ENCODE results near the gene COL15A1. TPM values are rescaled to one million over a fixed set of nuclear protein-coding genes. Genes with fewer than 3 reads are reported as not detected.

The COL15A1 gene
- total and polyA plus RNA-seq, 2 donors (not counting 1 experiment from before 2014, with no cell fraction given), result not detected

DNA sequence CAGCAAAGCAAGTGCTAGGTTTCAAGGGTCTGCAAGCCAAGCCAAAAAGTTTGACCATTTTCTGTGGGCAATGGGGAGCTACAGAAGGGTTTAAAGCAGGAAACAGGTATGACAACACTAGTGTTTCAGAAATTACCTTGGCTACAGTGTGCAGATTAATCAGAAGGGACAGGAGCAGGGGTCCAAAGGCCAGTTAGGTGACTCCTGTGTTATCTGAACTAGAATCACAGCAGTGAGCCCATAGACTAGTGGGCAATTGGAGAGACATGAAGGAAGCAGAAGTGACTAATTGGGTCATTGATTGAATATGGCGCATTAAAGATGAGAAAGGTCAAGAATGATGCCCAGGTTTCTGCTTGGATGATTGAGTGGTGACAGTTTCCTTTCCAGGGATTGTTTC, 119.8 kb downstream of the COL15A1 start:
- POLR2A ChIA-PET, result no interaction called here
- Histone ChIP-seq H2AFZ (ENCODE audit: insufficient read depth, low read depth, low read length, poor library complexity, severe bottlenecking) (no peak overlapping the region), H3K79me2 (ENCODE audit: control insufficient read depth, insufficient read depth, low read length) (no peaks in the 10 kb centered on the region), H3K9me3 (ENCODE audit: control extremely low read depth in 1 of 3, control insufficient read depth in 2 of 3, insufficient read depth in 1 of 3, low read length in 2 of 3) (no peaks in the 10 kb centered on the region), H3K36me3 (replicated peaks in 1 of 2; ENCODE audit: control extremely low read depth in 1 of 2, control insufficient read depth in 1 of 2, extremely low read depth in 1 of 2, insufficient read depth in 2 of 2, low read length in 1 of 2) (no peaks in the 10 kb centered on the region), H3K9ac (ENCODE audit: low read length) (no peak overlapping the region), H3K27me3 (replicated peaks in 1 of 4; ENCODE audit: control extremely low read depth in 1 of 4, control insufficient read depth in 3 of 4, insufficient read depth in 4 of 4, low read length in 3 of 4) (no peaks in the 10 kb centered on the region), H3K4me1 (ENCODE audit: control insufficient read depth in 2 of 2, insufficient read depth in 2 of 2, low read length in 2 of 2) (peaks cover 24 to 25% of the 10 kb centered on the region in 2 donors), H3K4me2 (replicated peaks; ENCODE audit: low read depth, low read length, poor library complexity, severe bottlenecking) (no peak overlapping the region), H3K4me3 (ENCODE audit: control extremely low read depth in 1 of 5, extremely low read depth in 1 of 5, insufficient read depth in 1 of 5, low read depth in 2 of 5, low read length in 4 of 5) (no peak overlapping the region), H4K20me1 (ENCODE audit: control insufficient read depth, insufficient read depth, low read length, poor library complexity, severe bottlenecking) (no peaks in the 10 kb centered on the region), H3K27ac (ENCODE audit: low read length in 2 of 2) (no peak overlapping the region)
- no peaks in the 10 kb centered on the region for H3K9me3 Mint-ChIP-seq (ENCODE audit: insufficient read depth)
- no peak overlapping the region for H3K4me3 Mint-ChIP-seq
- no peaks in the 10 kb centered on the region for H3K27me3 Mint-ChIP-seq
- ATAC-seq (ENCODE audit: low read depth) (no peak), DNase-seq (no peak)
- intact Hi-C loops (cut with micrococcal nuclease), result no loop called here
- CTCF ChIA-PET, result interaction anchor here (1.0 kb wide), 1 partner anchor 63 kb away, joined by 3 read pairs; no protein-coding TSS in a partner anchor
- TF ChIP-seq, protein P1, sequence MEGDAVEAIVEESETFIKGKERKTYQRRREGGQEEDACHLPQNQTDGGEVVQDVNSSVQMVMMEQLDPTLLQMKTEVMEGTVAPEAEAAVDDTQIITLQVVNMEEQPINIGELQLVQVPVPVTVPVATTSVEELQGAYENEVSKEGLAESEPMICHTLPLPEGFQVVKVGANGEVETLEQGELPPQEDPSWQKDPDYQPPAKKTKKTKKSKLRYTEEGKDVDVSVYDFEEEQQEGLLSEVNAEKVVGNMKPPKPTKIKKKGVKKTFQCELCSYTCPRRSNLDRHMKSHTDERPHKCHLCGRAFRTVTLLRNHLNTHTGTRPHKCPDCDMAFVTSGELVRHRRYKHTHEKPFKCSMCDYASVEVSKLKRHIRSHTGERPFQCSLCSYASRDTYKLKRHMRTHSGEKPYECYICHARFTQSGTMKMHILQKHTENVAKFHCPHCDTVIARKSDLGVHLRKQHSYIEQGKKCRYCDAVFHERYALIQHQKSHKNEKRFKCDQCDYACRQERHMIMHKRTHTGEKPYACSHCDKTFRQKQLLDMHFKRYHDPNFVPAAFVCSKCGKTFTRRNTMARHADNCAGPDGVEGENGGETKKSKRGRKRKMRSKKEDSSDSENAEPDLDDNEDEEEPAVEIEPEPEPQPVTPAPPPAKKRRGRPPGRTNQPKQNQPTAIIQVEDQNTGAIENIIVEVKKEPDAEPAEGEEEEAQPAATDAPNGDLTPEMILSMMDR (IDR thresholded peaks at IDR 0.05), result no peak
- TF ChIP-seq EZH2 (IDR thresholded peaks at IDR 0.05; ENCODE audit: borderline replicate concordance, insufficient read depth, low read depth, low read length, poor library complexity, severe bottlenecking), result no peak
- 100% methylated on average over 1 of the region's 1 CpG for WGBS (ENCODE audit: insufficient coverage)
- H3K27ac Mint-ChIP-seq, result no peak overlapping the region
- peaks cover 23% of the 10 kb centered on the region for H3K4me1 Mint-ChIP-seq

- 91% methylated on average over 3 of the region's 3 CpGs for WGBS (ENCODE audit: insufficient coverage)
- Histone ChIP-seq H3K36me3 (replicated peaks in 1 of 2; ENCODE audit: control extremely low read depth in 1 of 2, control insufficient read depth in 1 of 2, extremely low read depth in 1 of 2, insufficient read depth in 2 of 2, low read length in 1 of 2) (no peaks in the 10 kb centered on the region), H3K4me3 (ENCODE audit: control extremely low read depth in 1 of 5, extremely low read depth in 1 of 5, insufficient read depth in 1 of 5, low read depth in 2 of 5, low read length in 4 of 5) (no peak overlapping the region), H3K27ac (ENCODE audit: low read length in 2 of 2) (no peak overlapping the region), H2AFZ (ENCODE audit: insufficient read depth, low read depth, low read length, poor library complexity, severe bottlenecking) (no peak overlapping the region), H3K9me3 (ENCODE audit: control extremely low read depth in 1 of 3, control insufficient read depth in 2 of 3, insufficient read depth in 1 of 3, low read length in 2 of 3) (no peaks in the 10 kb centered on the region), H4K20me1 (ENCODE audit: control insufficient read depth, insufficient read depth, low read length, poor library complexity, severe bottlenecking) (no peaks in the 10 kb centered on the region), H3K79me2 (ENCODE audit: control insufficient read depth, insufficient read depth, low read length) (no peaks in the 10 kb centered on the region), H3K4me2 (replicated peaks; ENCODE audit: low read depth, low read length, poor library complexity, severe bottlenecking) (no peak overlapping the region), H3K27me3 (replicated peaks in 1 of 4; ENCODE audit: control extremely low read depth in 1 of 4, control insufficient read depth in 3 of 4, insufficient read depth in 4 of 4, low read length in 3 of 4) (no peaks in the 10 kb centered on the region), H3K4me1 (ENCODE audit: control insufficient read depth in 2 of 2, insufficient read depth in 2 of 2, low read length in 2 of 2) (peaks cover 7% of the 10 kb centered on the region in 2 donors), H3K9ac (ENCODE audit: low read length) (no peak overlapping the region)
- no peak overlapping the region for H3K27ac Mint-ChIP-seq
- H3K27me3 Mint-ChIP-seq, result no peaks in the 10 kb centered on the region
- ChIA-PET POLR2A (no interaction called here), CTCF (interaction anchor here (0.7 to 1.1 kb wide), 2 partner anchors 9 to 94 kb away, joined by 3 to 4 read pairs; no protein-coding TSS in a partner anchor)
- H3K4me1 Mint-ChIP-seq, result peaks cover 9% of the 10 kb centered on the region
- TF ChIP-seq, protein P1 (IDR thresholded peaks at IDR 0.05), result no peak
- TF ChIP-seq EZH2 (IDR thresholded peaks at IDR 0.05; ENCODE audit: borderline replicate concordance, insufficient read depth, low read depth, low read length, poor library complexity, severe bottlenecking), result no peak
- intact Hi-C loops (cut with micrococcal nuclease), result no loop called here
- no peak for DNase-seq
- no peak overlapping the region for H3K4me3 Mint-ChIP-seq
- ATAC-seq (ENCODE audit: low read depth), result no peak
- no peaks in the 10 kb centered on the region for H3K9me3 Mint-ChIP-seq (ENCODE audit: insufficient read depth)
Measured at GRCh38 chr9:99066571-99066970, 122.9 kb downstream of the COL15A1 start.
